ENCODE results near the gene SLX4IP.

GRCh38 chr20:10449270-10449669, 14.2 kb downstream of the SLX4IP start:
- TF ChIP-seq CTCF (conservative IDR thresholded peaks at IDR 0.05 in 1 of 2, IDR thresholded peaks at IDR 0.05 in 1 of 2; ENCODE audit: extremely low read depth in 1 of 2, insufficient read depth in 1 of 2, low read depth in 1 of 2, low read length in 2 of 2), result no peak
- no peak for TF ChIP-seq EZH2 (IDR thresholded peaks at IDR 0.05; ENCODE audit: borderline replicate concordance, low read length)
